Spleen (tissue), 11 donors: ENCODE measurements around the gene PPP1R3G. TPM values are rescaled to one million over a fixed set of nuclear protein-coding genes. Genes with fewer than 3 reads are reported as not detected.

ENCODE experiments used
- DNase-seq: peaks from one replicate; pipeline ENCODE4 v3.0.0-alpha.2; 2020
- H3K27ac ChIP-seq, 8 donors: fragments of 200-600 bp; sonication (generic) in 7 of 8; 1 replicate in 4 of 8; 2 replicates in 4 of 8; pipeline versions ENCODE4 v1.5.0 to v1.8.0; 2016 to 2021; ENCODE audit warnings: inconsistent platforms in 4 of 8, mild to moderate bottlenecking in 4 of 8, moderate library complexity in 1 of 8
- H3K27me3 ChIP-seq, 7 donors: fragments of 200-600 bp; sonication (generic) in 6 of 7; replicated peaks in 1 of 7; 1 replicate in 4 of 7; 2 replicates in 3 of 7; pipeline versions ENCODE4 v1.5.0 to v1.8.0; 2016 to 2021; ENCODE audit warnings: inconsistent platforms in 3 of 7, mild to moderate bottlenecking in 1 of 7
- H3K36me3 ChIP-seq, 6 donors: fragments of 200-600 bp; sonication (generic) in 5 of 6; 1 replicate in 4 of 6; 2 replicates in 2 of 6; pipeline versions ENCODE4 v1.5.0 to v1.8.0; 2016 to 2021; ENCODE audit warnings: inconsistent platforms in 2 of 6
- H3K4me1 ChIP-seq, 6 donors: fragments of 200-600 bp; sonication (generic) in 5 of 6; 1 replicate in 3 of 6; 2 replicates in 3 of 6; pipeline versions ENCODE4 v1.5.0 to v1.8.0; 2016 to 2021; ENCODE audit warnings: inconsistent platforms in 3 of 6
- H3K4me3 ChIP-seq, 8 donors: fragments of 200-600 bp; sonication (generic) in 7 of 8; 1 replicate in 4 of 8; 2 replicates in 4 of 8; pipeline versions ENCODE4 v1.5.0 to v1.8.0; 2016 to 2021; ENCODE audit warnings: inconsistent platforms in 4 of 8, mild to moderate bottlenecking in 4 of 8, moderate library complexity in 2 of 8
- H3K9me3 ChIP-seq, 8 donors: fragments of 200-600 bp; sonication (generic) in 7 of 8; 1 replicate in 4 of 8; 2 replicates in 4 of 8; pipeline versions ENCODE4 v1.5.0 to v1.8.0; 2016 to 2021; ENCODE audit warnings: inconsistent platforms in 4 of 8
- CTCF ChIP-seq, 11 experiments: fragments of 200-600 bp in 7 of 11; fragments of 450-650 bp in 4 of 11; sonication (generic) in 4 of 11; IDR thresholded peaks in 8 of 11; conservative IDR thresholded peaks in 3 of 11; 1 replicate in 7 of 11; 2 replicates in 4 of 11; pipeline versions ENCODE4 v1.4.0 to v1.8.0; 2016 to 2021; ENCODE audit warnings: antibody characterized with exemption in 11 of 11, inconsistent platforms in 4 of 11, mild to moderate bottlenecking in 1 of 11
- POLR2A ChIP-seq, 3 donors: fragments of 450-650 bp; IDR thresholded peaks; one replicate each; pipeline ENCODE4 v1.5.1; 2017; ENCODE audit warnings: antibody characterized with exemption in 3 of 3, mild to moderate bottlenecking in 1 of 3
- POLR2AphosphoS5 ChIP-seq, 3 donors: sonication (generic); formaldehyde crosslinking; IDR thresholded peaks; one replicate each; pipeline ENCODE4 v1.5.1; 2017; ENCODE audit warnings: antibody characterized with exemption in 3 of 3
- WGBS, 5 donors: extraction: QIAGEN DNeasy Blood & Tissue Kit in 3 of 5; methylation state at CpG; one replicate each; pipeline versions ENCODE4 v1.1.5 to v1.1.7; 2013 to 2018; 5-methylcytosine and 5-hydroxymethylcytosine counted together
- intact Hi-C: fragments of 100-400 bp; cut with DNase I; formaldehyde crosslinking; loops from one replicate; pipeline ENCODE4 v1.15.0; 2023; ENCODE audit warnings: low total_unique reads
- polyA plus RNA-seq, 3 donors: library from polyadenylated mRNA; stranded (reverse); fragments of 200-250 nt; gene quantifications; one replicate each; pipeline ENCODE4 v1.2.1, GENCODE V29; 2013
- total RNA-seq, 7 donors: library from RNA; depleted of rRNA in 3 of 7; stranded (reverse); fragments of >200 nt in 3 of 7; fragmentation: NEBNext Ultra II Directional in 4 of 7; extraction: Animal tissue kit (Norgen Biotek cat#: 25700) in 4 of 7; gene quantifications; one replicate each; pipeline versions ENCODE4 v1.1.0 to v1.2.1, GENCODE V29; 2016 to 2021
- donor health status: healthy with polysubstance abuse.
- donor health status: DM: no; HTN: no; CAD: no; lungs with moderate emphysema.
- donor health status: DM: no; HTN: no; CAD: no.
- donor health status: Bipolar disorder and iron deficiency.
- donor health status: healthy.
- donor health status: DM: no; HTN: no; CAD: no.
- donor health status: DM: yes; HTN: yes; CAD: no.

The PPP1R3G gene
- total and polyA plus RNA-seq, 10 donors: 0.54 to 10.1 (median 4.5) TPM

GRCh38 chr6:5076931-5077330 lies 8.2 kb upstream of the PPP1R3G start:
- 85 to 94% (median 91%) methylated on average over 11 of the region's 11 CpGs for WGBS, 5 donors

DNA sequence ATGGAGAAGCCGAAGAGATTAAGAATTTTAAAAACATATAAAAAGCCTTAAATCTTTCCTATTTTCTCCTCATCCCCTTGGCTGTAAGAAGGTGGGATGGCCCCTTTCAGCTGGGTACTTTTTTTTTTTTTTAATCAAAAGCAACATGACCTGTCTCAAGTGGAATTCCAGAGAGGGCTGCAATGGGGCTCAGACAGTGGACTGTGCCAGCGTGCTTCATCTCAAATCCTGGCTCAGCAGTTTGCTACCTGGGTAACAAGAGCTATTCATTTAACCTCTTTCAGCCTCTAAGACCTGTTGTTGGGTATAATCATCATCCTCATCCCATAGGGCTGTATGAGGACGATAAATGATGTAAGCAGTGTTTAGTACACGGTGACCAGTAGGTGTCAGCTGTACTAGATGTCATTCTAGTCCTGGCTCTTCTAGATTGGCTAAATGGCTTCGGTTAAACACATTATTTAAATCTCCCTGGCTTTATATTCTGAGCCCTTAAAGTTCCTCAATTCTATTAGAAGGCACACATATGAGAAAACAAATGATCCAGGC lies 6.9 kb upstream of the PPP1R3G start:
- Histone ChIP-seq H3K36me3 (no peaks in the 10 kb centered on the region), H3K9me3 (no peaks in the 10 kb centered on the region), H3K4me1 (peaks cover 0 to 11% (median 5%) of the 10 kb centered on the region in 6 donors), H3K27ac (no peak overlapping the region), H3K27me3 (peaks cover 0 to 6% (median 0%) of the 10 kb centered on the region in 7 donors), H3K4me3 (no peak overlapping the region)
- intact Hi-C loops: no loop called here
- TF ChIP-seq POLR2A (IDR thresholded peaks at IDR 0.05) (no peak), CTCF (IDR thresholded peaks at IDR 0.05 in 8 of 11, conservative IDR thresholded peaks at IDR 0.05 in 3 of 11) (no peak), POLR2AphosphoS5 (IDR thresholded peaks at IDR 0.05) (no peak)
- DNase-seq: no peak
- 64 to 85% (median 72%) methylated on average over 5 of the region's 5 CpGs for WGBS, 5 donors

More at GRCh38 chr6:5076931-5077330, 8.2 kb upstream of the PPP1R3G start:
- no peak for TF ChIP-seq POLR2AphosphoS5 (IDR thresholded peaks at IDR 0.05)
- TF ChIP-seq CTCF (IDR thresholded peaks at IDR 0.05 in 8 of 11, conservative IDR thresholded peaks at IDR 0.05 in 3 of 11): no peak
- TF ChIP-seq POLR2A (IDR thresholded peaks at IDR 0.05): no peak
- Histone ChIP-seq H3K9me3 (no peaks in the 10 kb centered on the region), H3K36me3 (no peaks in the 10 kb centered on the region), H3K27me3 (no peaks in the 10 kb centered on the region), H3K4me1 (peaks cover 0 to 4% (median 0%) of the 10 kb centered on the region in 6 donors), H3K4me3 (no peak overlapping the region), H3K27ac (peak overlapping the region in 5 of 8 donors; percentile 41 to 67 (median 44))
- DNase-seq: no peak
- intact Hi-C loops: no loop called here

DNA sequence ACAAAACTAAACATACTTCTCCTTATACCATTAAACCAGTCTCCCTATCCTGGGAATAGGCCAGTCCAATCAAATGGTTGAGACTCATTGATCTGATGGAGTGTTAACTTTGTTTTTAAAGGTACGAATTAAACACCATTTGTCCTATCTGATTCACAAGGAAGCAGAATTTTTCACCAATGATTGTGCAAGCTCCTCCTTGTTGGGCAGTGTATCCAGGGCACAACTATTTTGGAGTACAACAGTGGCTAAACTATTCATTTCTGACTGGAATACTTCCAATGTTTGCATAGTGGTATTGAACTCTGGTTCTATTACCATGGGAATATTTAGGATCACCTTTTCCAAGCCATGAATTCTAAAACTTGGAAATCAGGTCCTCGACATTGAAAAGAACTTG lies 5.4 kb upstream of the PPP1R3G start:
- intact Hi-C loops: no loop called here
- Histone ChIP-seq H3K4me3 (no peak overlapping the region), H3K4me1 (peaks cover 1 to 26% (median 17%) of the 10 kb centered on the region in 6 donors), H3K36me3 (no peaks in the 10 kb centered on the region), H3K9me3 (no peaks in the 10 kb centered on the region), H3K27me3 (peaks cover 0 to 21% (median 7%) of the 10 kb centered on the region in 7 donors), H3K27ac (no peak overlapping the region)
- no peak for TF ChIP-seq POLR2A (IDR thresholded peaks at IDR 0.05)
- WGBS, 5 donors: 85 to 99% (median 88%) methylated on average over 2 of the region's 2 CpGs
- DNase-seq: no peak

DNA sequence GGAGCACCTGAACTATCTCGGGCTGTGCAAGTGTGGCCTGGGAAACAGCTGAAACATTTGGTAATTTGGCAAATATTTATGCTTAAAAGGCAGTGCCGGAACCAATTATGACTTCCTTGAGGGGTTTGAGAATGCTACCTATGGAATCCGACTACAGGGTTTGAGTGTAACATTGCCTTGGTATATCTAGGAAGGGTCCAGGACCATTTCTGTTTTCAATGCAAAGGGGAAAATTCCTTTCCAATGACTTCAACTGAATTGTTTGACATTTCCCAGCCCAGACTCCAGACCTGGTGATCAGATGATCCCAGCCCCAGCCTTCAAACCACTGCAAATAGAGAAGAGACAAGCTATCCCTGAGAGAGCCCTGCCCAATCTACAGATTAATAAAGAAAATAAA lies 4.6 kb upstream of the PPP1R3G start:
- 64 to 75% (median 71%) methylated on average over 3 of the region's 3 CpGs for WGBS, 5 donors
- peaks cover 0 to 29% (median 16%) of the 10 kb centered on the region in 7 donors for H3K27me3 ChIP-seq
- no peak for DNase-seq
- no peaks in the 10 kb centered on the region for H3K9me3 ChIP-seq
- TF ChIP-seq POLR2AphosphoS5 (IDR thresholded peaks at IDR 0.05) (no peak), POLR2A (IDR thresholded peaks at IDR 0.05) (no peak), CTCF (IDR thresholded peaks at IDR 0.05 in 8 of 11, conservative IDR thresholded peaks at IDR 0.05 in 3 of 11) (no peak)
- intact Hi-C loops: no loop called here
- H3K27ac ChIP-seq: no peak overlapping the region
- H3K36me3 ChIP-seq: no peaks in the 10 kb centered on the region
- peaks cover 5 to 35% (median 26%) of the 10 kb centered on the region in 6 donors for H3K4me1 ChIP-seq
- no peak overlapping the region for H3K4me3 ChIP-seq
